Measurements from ENCODE around the gene NCOR2.

NCOR2 gene

GRCh38 chr12:124576061-124576650 lies 8.7 kb upstream of the NCOR2 start:
- no peak for DNase-seq (ENCODE audit: low spot score)

- no peak for DNase-seq (ENCODE audit: low spot score)
Observed at GRCh38 chr12:124573839-124574786, 6.7 kb upstream of the NCOR2 start.

- DNase-seq (ENCODE audit: low spot score): no peak
Observed at GRCh38 chr12:124571556-124571955, 4.1 kb upstream of the NCOR2 start.

GRCh38 chr12:124570810-124571209 lies 3.4 kb upstream of the NCOR2 start:
- DNase-seq (ENCODE audit: low spot score): no peak

- no peak for DNase-seq (ENCODE audit: low spot score)
Observed at GRCh38 chr12:124569375-124570148, 2.1 kb upstream of the NCOR2 start.

- DNase-seq (ENCODE audit: low spot score): peak; percentile 49
Observed at GRCh38 chr12:124568431-124569374, 1.3 kb upstream of the NCOR2 start.

GRCh38 chr12:124567673-124568373 lies 411 bp upstream of the NCOR2 start:
- peak; percentile 87 for DNase-seq (ENCODE audit: low spot score)

GRCh38 chr12:124566161-124566996 lies 1.0 kb downstream of the NCOR2 start:
- peak; percentile 84 for DNase-seq (ENCODE audit: low spot score)

GRCh38 chr12:124565656-124566160 lies 1.7 kb downstream of the NCOR2 start:
- no peak for DNase-seq (ENCODE audit: low spot score)

GRCh38 chr12:124564971-124565491 lies 2.4 kb downstream of the NCOR2 start:
- no peak for DNase-seq (ENCODE audit: low spot score)

- no peak for DNase-seq (ENCODE audit: low spot score)
Observed at GRCh38 chr12:124564232-124564958, 3.0 kb downstream of the NCOR2 start.

- no peak for DNase-seq (ENCODE audit: low spot score)
Observed at GRCh38 chr12:124563809-124564208, 3.6 kb downstream of the NCOR2 start.

GRCh38 chr12:124563401-124563800 lies 4.0 kb downstream of the NCOR2 start:
- peak; percentile 33 for DNase-seq (ENCODE audit: low spot score)

GRCh38 chr12:124562796-124563181 lies 4.6 kb downstream of the NCOR2 start:
- DNase-seq (ENCODE audit: low spot score): no peak

- DNase-seq (ENCODE audit: low spot score): no peak
Observed at GRCh38 chr12:124562018-124562795, 5.2 kb downstream of the NCOR2 start.

GRCh38 chr12:124561231-124561630 lies 6.2 kb downstream of the NCOR2 start:
- no peak for DNase-seq (ENCODE audit: low spot score)

GRCh38 chr12:124560146-124560890 lies 7.1 kb downstream of the NCOR2 start:
- no peak for DNase-seq (ENCODE audit: low spot score)
